H1 (cell line): ENCODE measurements around the gene EMP3. TPM values are rescaled to one million over a fixed set of nuclear protein-coding genes. Genes with fewer than 3 reads are reported as not detected.

Source experiments
- CTCF ChIA-PET: fragments of 300-600 bp; sonication (Branson Sonifier 250); formaldehyde crosslinking; loops from one replicate; lab custom pipeline; 2021; ENCODE audit not compliant: partially characterized antibody; lab: Charles Lee
- POLR2A ChIA-PET: fragments of 300-600 bp; sonication (Branson Sonifier 250); formaldehyde crosslinking; loops from one replicate; lab custom pipeline; 2021; ENCODE audit warnings: inconsistent platforms; ENCODE audit not compliant: partially characterized antibody; lab: Charles Lee
- DNase-seq, 2 experiments: peaks; one replicate each; pipeline versions ENCODE4 v3.0.0 to v3.0.0-alpha.2; 2010 to 2022; ENCODE audit warnings: low spot score in 2 of 2, low read depth in 1 of 2, mixed read lengths in 1 of 2
- FAIRE-seq: peaks from 2 replicates; lab custom pipeline; 2011; peaks lifted over from hg19 to GRCh38; lab: Jason Lieb, UNC
- H2AFZ ChIP-seq: 2 replicates; pipeline ENCODE4 v1.8.1; 2012; ENCODE audit warnings: low read length, inconsistent platforms
- H2AK5ac ChIP-seq: 2 replicates; pipeline ENCODE4 v1.6.1; 2013; ENCODE audit warnings: low read depth, low read length
- H2BK120ac ChIP-seq: replicated peaks from 2 replicates; pipeline ENCODE3; 2013; ENCODE audit warnings: low read depth, low read length, inconsistent platforms
- H2BK12ac ChIP-seq: 2 replicates; pipeline ENCODE4 v1.6.1; 2013; ENCODE audit warnings: low read depth, low read length
- H2BK15ac ChIP-seq: 2 replicates; pipeline ENCODE4 v1.6.1; 2013; ENCODE audit warnings: low read length
- H2BK20ac ChIP-seq: 2 replicates; pipeline ENCODE4 v1.6.1; 2013; ENCODE audit warnings: low read length
- H2BK5ac ChIP-seq: 2 replicates; pipeline ENCODE4 v1.6.1; 2013; ENCODE audit warnings: low read depth, low read length
- H3K14ac ChIP-seq: 2 replicates; pipeline ENCODE4 v1.6.1; 2013; ENCODE audit warnings: inconsistent platforms; ENCODE audit not compliant: insufficient read length
- H3K18ac ChIP-seq: 2 replicates; pipeline ENCODE4 v1.6.1; 2013; ENCODE audit warnings: low read length; ENCODE audit errors: extremely low read depth
- H3K23ac ChIP-seq: 2 replicates; pipeline ENCODE4 v1.6.1; 2013; ENCODE audit warnings: inconsistent platforms; ENCODE audit not compliant: insufficient read length
- H3K23me2 ChIP-seq: 2 replicates; pipeline ENCODE4 v1.6.1; 2013; ENCODE audit warnings: low read depth, low read length
- H3K27ac ChIP-seq: 2 replicates; pipeline ENCODE4 v1.6.1; 2011; ENCODE audit warnings: low read depth, low read length, inconsistent platforms
- H3K27me3 ChIP-seq, 4 experiments: replicated peaks in 1 of 4; 1 replicate in 1 of 4; 2 replicates in 3 of 4; pipeline versions ENCODE4 v1.6.1 to v1.8.1; 2011 to 2013; ENCODE audit warnings: low read length in 3 of 4, mild to moderate bottlenecking in 3 of 4, inconsistent platforms in 2 of 4, mixed read lengths in 2 of 4, moderate library complexity in 1 of 4; ENCODE audit not compliant: control insufficient read depth in 3 of 4, insufficient read depth in 3 of 4; ENCODE audit errors: extremely low read depth in 1 of 4
- H3K36me3 ChIP-seq, 4 experiments: 2 replicates each; pipeline versions ENCODE4 v1.6.1 to v1.8.1; 2011 to 2013; ENCODE audit warnings: mild to moderate bottlenecking in 4 of 4, low read length in 3 of 4, moderate library complexity in 2 of 4, control low read depth in 1 of 4, inconsistent platforms in 1 of 4; ENCODE audit not compliant: insufficient read depth in 4 of 4, control insufficient read depth in 2 of 4
- H3K4ac ChIP-seq: replicated peaks from 2 replicates; pipeline ENCODE3; 2013; ENCODE audit warnings: low read length, low read depth, mixed read lengths, inconsistent platforms; ENCODE audit not compliant: insufficient read length
- H3K4me1 ChIP-seq, 4 experiments: replicated peaks in 1 of 4; 1 replicate in 1 of 4; 2 replicates in 3 of 4; pipeline versions ENCODE4 v1.6.1 to v1.8.1; 2011 to 2013; ENCODE audit warnings: low read length in 3 of 4, inconsistent platforms in 2 of 4, mixed read lengths in 1 of 4; ENCODE audit not compliant: insufficient read depth in 4 of 4, control insufficient read depth in 3 of 4
- H3K4me2 ChIP-seq, 2 experiments: 2 replicates each; pipeline versions ENCODE4 v1.6.1 to v1.8.1; 2011 to 2013; ENCODE audit warnings: low read depth in 2 of 2, low read length in 2 of 2, control low read depth in 1 of 2, inconsistent platforms in 1 of 2, mild to moderate bottlenecking in 1 of 2; ENCODE audit not compliant: insufficient read depth in 1 of 2
- H3K4me3 ChIP-seq, 4 experiments: fragments of 200-600, 300-600 bp in 1 of 4; sonication (generic), shearing (Covaris generic), sonication (Bioruptor Twin) in 1 of 4; 2 replicates each; pipeline versions ENCODE4 v1.5.1 to v1.8.1; 2011 to 2016; ENCODE audit warnings: low read length in 4 of 4, low read depth in 3 of 4, control low read depth in 2 of 4, inconsistent platforms in 2 of 4, mild to moderate bottlenecking in 2 of 4, mixed read lengths in 1 of 4, moderate library complexity in 1 of 4; ENCODE audit not compliant: insufficient read depth in 2 of 4; ENCODE audit errors: extremely low read depth in 1 of 4
- H3K56ac ChIP-seq: replicated peaks from 2 replicates; pipeline ENCODE3; 2013; ENCODE audit warnings: low read depth, mild to moderate bottlenecking, mixed read lengths, low read length, inconsistent platforms; ENCODE audit not compliant: insufficient read length
- H3K79me1 ChIP-seq: 2 replicates; pipeline ENCODE4 v1.6.1; 2013; ENCODE audit warnings: low read depth, low read length, control low read depth
- H3K79me2 ChIP-seq, 2 experiments: 2 replicates each; pipeline versions ENCODE4 v1.6.1 to v1.8.1; 2012 to 2013; ENCODE audit warnings: low read length in 2 of 2, mild to moderate bottlenecking in 2 of 2, inconsistent platforms in 1 of 2; ENCODE audit not compliant: insufficient read depth in 2 of 2, control insufficient read depth in 1 of 2
- H3K9ac ChIP-seq, 4 experiments: replicated peaks in 1 of 4; 1 replicate in 1 of 4; 2 replicates in 3 of 4; pipeline versions ENCODE4 v1.6.1 to v1.8.1; 2011 to 2013; ENCODE audit warnings: low read depth in 3 of 4, low read length in 3 of 4, control low read depth in 2 of 4, mild to moderate bottlenecking in 2 of 4, moderate library complexity in 2 of 4, inconsistent platforms in 1 of 4; ENCODE audit errors: extremely low read depth in 1 of 4
- H3K9me3 ChIP-seq, 2 experiments: 2 replicates each; pipeline versions ENCODE4 v1.6.1 to v1.8.1; 2012 to 2013; ENCODE audit warnings: mild to moderate bottlenecking in 2 of 2, moderate library complexity in 2 of 2, control low read depth in 1 of 2, inconsistent platforms in 1 of 2, low read depth in 1 of 2, low read length in 1 of 2, mixed read lengths in 1 of 2; ENCODE audit not compliant: insufficient read depth in 2 of 2
- H4K20me1 ChIP-seq, 2 experiments: replicated peaks in 1 of 2; 2 replicates each; pipeline versions ENCODE3 to v1.8.1; 2011 to 2013; ENCODE audit warnings: inconsistent platforms in 2 of 2, low read length in 2 of 2, mild to moderate bottlenecking in 1 of 2; ENCODE audit not compliant: insufficient read depth in 2 of 2, control insufficient read depth in 1 of 2
- H4K5ac ChIP-seq: 2 replicates; pipeline ENCODE4 v1.6.1; 2013; ENCODE audit warnings: low read length, low read depth, mixed read lengths, inconsistent platforms; ENCODE audit not compliant: insufficient read length
- H4K8ac ChIP-seq: 2 replicates; pipeline ENCODE4 v1.8.0; 2013; ENCODE audit warnings: mild to moderate bottlenecking, moderate library complexity, low read length, inconsistent platforms; ENCODE audit not compliant: insufficient read depth; ENCODE audit errors: extremely low read depth
- H4K91ac ChIP-seq: replicated peaks from 2 replicates; pipeline ENCODE3; 2013; ENCODE audit warnings: low read length, mixed read lengths, inconsistent platforms; ENCODE audit not compliant: insufficient read length
- POLR2A ChIP-seq, 2 experiments: IDR thresholded peaks; 1 replicate in 1 of 2; 2 replicates in 1 of 2; pipeline ENCODE4 v1.6.1; 2011; ENCODE audit warnings: low read depth in 2 of 2, low read length in 2 of 2, mild to moderate bottlenecking in 2 of 2; ENCODE audit errors: control extremely low read depth in 1 of 2
- POLR2AphosphoS5 ChIP-seq: IDR thresholded peaks from 2 replicates; pipeline ENCODE4 v1.6.1; 2011; ENCODE audit warnings: low read depth, low read length
- TEAD4 ChIP-seq: IDR thresholded peaks from 2 replicates; pipeline ENCODE4 v1.6.1; 2012; ENCODE audit warnings: low read depth, low read length, inconsistent platforms, mixed read lengths
- WGBS, 2 experiments: shearing (Covaris generic) in 1 of 2; methylation state at CpG; one replicate each; pipeline versions ENCODE4 v1.1.6 to v1.1.7; 2013 to 2015; ENCODE audit warnings: low lambda C conversion rate in 2 of 2, mixed read lengths in 2 of 2, inconsistent platforms in 1 of 2, low coverage in 1 of 2, missing lambda C conversion rate in 1 of 2; ENCODE audit not compliant: insufficient replicate concordance in 2 of 2, insufficient coverage in 1 of 2, insufficient read length in 1 of 2; ENCODE audit errors: extremely low coverage in 1 of 2, missing lambda C conversion rate in 1 of 2; 5-methylcytosine and 5-hydroxymethylcytosine counted together
- polyA plus RNA-seq, 7 experiments: library from polyadenylated mRNA; depleted of rRNA in 3 of 7; stranded (reverse) in 5 of 7; unstranded in 2 of 7; fragments of >200 nt in 5 of 7; fragments of 200-250 nt in 2 of 7; gene quantifications; 1 replicate in 5 of 7; 2 replicates in 1 of 7; 4 replicates in 1 of 7; pipeline versions ENCODE4 v1.2.1 to v1.2.3, GENCODE V29; 2011 to 2013; ENCODE audit warnings: missing spikeins in 2 of 7, mixed read lengths in 2 of 7
- total RNA-seq: library from RNA; stranded (reverse); fragmentation: NEBNext Ultra II Directional; extraction: Animal tissue kit (Norgen Biotek cat#: 25700); gene quantifications from 2 replicates; pipeline ENCODE4 v1.2.1, GENCODE V29; 2021

EMP3 gene
- total and polyA plus RNA-seq, 2 of the 8 experiments (the other 6 are each of a cell fraction or from before 2014, with no cell fraction given), result 18.4 to 87.8 TPM

GRCh38 chr19:48332351-48332661 is 7.0 kb downstream of the EMP3 start:
- no peak for DNase-seq

More at GRCh38 chr19:48332351-48332661, 7.0 kb downstream of the EMP3 start:
- Histone ChIP-seq H3K4me2 (peak overlapping the region; percentile 81 to 83), H3K4me3 (peak overlapping the region; percentile 33 to 57 (median 42); a peak in 7 of 8 replicates), H3K14ac (no peak overlapping the region), H3K79me1 (no peaks in the 10 kb centered on the region), H3K18ac (peak overlapping the region; percentile 40; the same call in 1 of the 2 replicates), H2BK15ac (0 out of 2 replicates have a peak overlapping the region, but pooled peaks have one; percentile 63), H2AK5ac (no peak overlapping the region), H2BK5ac (peak overlapping the region; percentile 15; the same call in 1 of the 2 replicates), H4K8ac (no peak overlapping the region), H2BK12ac (no peak overlapping the region), H3K9me3 (no peaks in the 10 kb centered on the region), H3K9ac (no peak overlapping the region; a peak in 2 of 7 replicates), H2AFZ (no peak overlapping the region), H3K4ac (no peak overlapping the region), H2BK20ac (0 out of 2 replicates have a peak overlapping the region, but pooled peaks have one; percentile 40), H2BK120ac (no peak overlapping the region), H4K5ac (no peak overlapping the region), H4K91ac (no peak overlapping the region), H3K23ac (no peak overlapping the region), H3K4me1 (peaks cover 4 to 23% (median 10%) of the 10 kb centered on the region in 4 experiments), H3K27ac (no peak overlapping the region), H3K36me3 (no peaks in the 10 kb centered on the region), H4K20me1 (no peaks in the 10 kb centered on the region), H3K27me3 (no peaks in the 10 kb centered on the region), H3K23me2 (peaks cover 12% of the 10 kb centered on the region), H3K79me2 (no peaks in the 10 kb centered on the region), H3K56ac (no peak overlapping the region)
- WGBS, 2 experiments, result 68% methylated on average over 6 of the region's 6 CpGs; no CpG with 5 or more reads in 1 of the 2 experiments
- TF ChIP-seq POLR2A (IDR thresholded peaks at IDR 0.05; ENCODE audit: control extremely low read depth in 1 of 2, low read depth in 2 of 2, low read length in 2 of 2) (no peak), TEAD4 (no peak), POLR2AphosphoS5 (no peak)
- no peak for FAIRE-seq
- ChIA-PET POLR2A (interaction anchor here (0.7 to 3.4 kb wide), 8 partner anchors 11 to 161 kb away, joined by 3 to 35 read pairs (median 4); partner anchors contain the start of genes EMP3, SYNGR4 and TMEM143), CTCF (interaction anchor here (0.6 to 4.6 kb wide), 13 partner anchors 8 to 163 kb away, joined by 3 to 60 read pairs (median 5); partner anchors contain the start of genes EMP3 and KDELR1)
